SK-N-SH treated with all-trans-retinoic acid at 6 μM for 48 hours (cell line): ENCODE measurements around the gene PHETA1.
"Not testable (repeated sequence)": the region's sequence is repeated elsewhere in the genome, so short reads cannot be mapped to it uniquely, and the experiment has no call there.

Source experiments
- ATAC-seq: fragments of 200-7000 bp; cut with Tn5 transposase; 3 replicates; pipeline ENCODE4 v1.9.1; 2020; ENCODE audit warnings: mild to moderate bottlenecking, moderate library complexity
- ARNTL ChIP-seq: fragments of 450-650 bp; formaldehyde crosslinking; IDR thresholded peaks from 2 replicates; pipeline ENCODE4 v1.5.0; 2020; ENCODE audit warnings: low read depth, mild to moderate bottlenecking, moderate library complexity, borderline replicate concordance
- BACH2 ChIP-seq: fragments of 250-450 bp; sonication (Bioruptor Pico); IDR thresholded peaks from 2 replicates; pipeline ENCODE4 v1.9.0; 2021; ENCODE audit warnings: mild to moderate bottlenecking, borderline replicate concordance
- CSDC2 ChIP-seq: fragments of 250-450 bp; sonication (Bioruptor Pico); IDR thresholded peaks from 2 replicates; pipeline ENCODE4 v1.5.0; 2020; ENCODE audit warnings: mild to moderate bottlenecking, moderate library complexity
- ESRRG ChIP-seq: fragments of 250-450 bp; sonication (Bioruptor Pico); IDR thresholded peaks from 2 replicates; pipeline ENCODE4 v1.6.1; 2021; ENCODE audit warnings: mild to moderate bottlenecking
- PPARA ChIP-seq: fragments of 250-450 bp; sonication (Bioruptor Pico); IDR thresholded peaks from 2 replicates; pipeline ENCODE4 v1.5.0; 2020; ENCODE audit warnings: mild to moderate bottlenecking, borderline replicate concordance
- RARB ChIP-seq: fragments of 250-450 bp; sonication (Bioruptor Pico); IDR thresholded peaks from 2 replicates; pipeline ENCODE4 v1.8.0; 2021; ENCODE audit warnings: mild to moderate bottlenecking, moderate library complexity
- SNAI2 ChIP-seq: fragments of 250-450 bp; sonication (Bioruptor Pico); IDR thresholded peaks from 2 replicates; pipeline ENCODE4 v1.5.0; 2020; ENCODE audit warnings: mild to moderate bottlenecking, moderate library complexity
- TCF4 ChIP-seq: fragments of 250-450 bp; sonication (Bioruptor Pico); IDR thresholded peaks from 2 replicates; pipeline ENCODE4 v1.8.0; 2021; ENCODE audit warnings: mild to moderate bottlenecking, moderate library complexity, borderline replicate concordance
- TOX ChIP-seq: fragments of 250-450 bp; sonication (Bioruptor Pico); IDR thresholded peaks from 2 replicates; pipeline ENCODE4 v1.8.0; 2021; ENCODE audit warnings: mild to moderate bottlenecking, moderate library complexity, borderline replicate concordance
- ZC3H10 ChIP-seq: fragments of 250-450 bp; sonication (Bioruptor Pico); IDR thresholded peaks from 2 replicates; pipeline ENCODE4 v1.5.1; 2021; ENCODE audit warnings: mild to moderate bottlenecking, moderate library complexity
- ZFP3 ChIP-seq: fragments of 250-450 bp; sonication (Bioruptor Pico); IDR thresholded peaks from 2 replicates; pipeline ENCODE4 v1.5.0; 2020; ENCODE audit warnings: mild to moderate bottlenecking, moderate library complexity
- ZFP30 ChIP-seq: fragments of 450-650 bp; formaldehyde crosslinking; IDR thresholded peaks from 2 replicates; pipeline ENCODE4 v1.5.0; 2022; ENCODE audit warnings: mild to moderate bottlenecking, moderate library complexity
- ZNF565 ChIP-seq: fragments of 450-650 bp; formaldehyde crosslinking; conservative IDR thresholded peaks from 2 replicates; pipeline ENCODE4 v1.5.0; 2020; ENCODE audit warnings: low read depth, mild to moderate bottlenecking, moderate library complexity
- ZNF70 ChIP-seq: fragments of 450-650 bp; formaldehyde crosslinking; IDR thresholded peaks from 2 replicates; pipeline ENCODE4 v1.5.0; 2020; ENCODE audit warnings: mild to moderate bottlenecking, moderate library complexity
- ZNF8 ChIP-seq: fragments of 450-650 bp; formaldehyde crosslinking; IDR thresholded peaks from 2 replicates; pipeline ENCODE4 v1.5.0; 2020; ENCODE audit warnings: mild to moderate bottlenecking, moderate library complexity
- TF ChIP-seq, protein P1 (sequence below): fragments of 250-450 bp; sonication (Bioruptor Pico); IDR thresholded peaks from 2 replicates; pipeline ENCODE4 v1.5.1; 2021; ENCODE audit warnings: mild to moderate bottlenecking, moderate library complexity
- TF ChIP-seq, protein P2 (sequence below): fragments of 250-450 bp; sonication (Bioruptor Pico); IDR thresholded peaks from 2 replicates; pipeline ENCODE4 v1.5.1; 2020; ENCODE audit warnings: low read depth, mild to moderate bottlenecking, moderate library complexity
- TF ChIP-seq, protein P3 (sequence below): fragments of 250-450 bp; sonication (Bioruptor Pico); IDR thresholded peaks from 2 replicates; pipeline ENCODE4 v1.5.0; 2020; ENCODE audit warnings: mild to moderate bottlenecking, moderate library complexity
- TF ChIP-seq, protein P4 (sequence below): fragments of 250-450 bp; sonication (Bioruptor Pico); IDR thresholded peaks from 2 replicates; pipeline ENCODE4 v1.8.0; 2021; ENCODE audit warnings: low read depth, mild to moderate bottlenecking, moderate library complexity, borderline replicate concordance

The PHETA1 gene

DNA sequence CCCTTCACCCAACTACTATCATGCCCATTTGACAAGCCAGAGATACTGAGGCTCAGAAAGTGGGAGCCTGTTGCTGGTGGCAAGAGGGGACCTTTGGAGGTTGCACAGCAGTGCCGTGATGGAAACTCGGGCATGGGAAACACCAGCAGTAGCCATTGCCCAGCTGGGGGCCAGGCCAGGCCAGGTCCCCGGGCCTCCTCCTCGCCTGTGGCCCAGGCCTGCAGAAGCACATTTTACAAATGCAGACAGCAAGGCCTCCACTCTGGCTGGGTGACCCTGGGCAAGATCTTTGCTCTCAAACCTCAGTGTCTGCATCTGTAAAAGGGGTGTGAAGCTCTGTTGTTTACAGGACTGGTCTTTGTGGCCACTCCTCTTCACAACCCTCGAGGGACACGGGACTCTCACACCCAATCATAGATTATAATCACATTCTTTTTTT, 32.3 kb upstream of the PHETA1 start:
- TF ChIP-seq, protein P1, sequence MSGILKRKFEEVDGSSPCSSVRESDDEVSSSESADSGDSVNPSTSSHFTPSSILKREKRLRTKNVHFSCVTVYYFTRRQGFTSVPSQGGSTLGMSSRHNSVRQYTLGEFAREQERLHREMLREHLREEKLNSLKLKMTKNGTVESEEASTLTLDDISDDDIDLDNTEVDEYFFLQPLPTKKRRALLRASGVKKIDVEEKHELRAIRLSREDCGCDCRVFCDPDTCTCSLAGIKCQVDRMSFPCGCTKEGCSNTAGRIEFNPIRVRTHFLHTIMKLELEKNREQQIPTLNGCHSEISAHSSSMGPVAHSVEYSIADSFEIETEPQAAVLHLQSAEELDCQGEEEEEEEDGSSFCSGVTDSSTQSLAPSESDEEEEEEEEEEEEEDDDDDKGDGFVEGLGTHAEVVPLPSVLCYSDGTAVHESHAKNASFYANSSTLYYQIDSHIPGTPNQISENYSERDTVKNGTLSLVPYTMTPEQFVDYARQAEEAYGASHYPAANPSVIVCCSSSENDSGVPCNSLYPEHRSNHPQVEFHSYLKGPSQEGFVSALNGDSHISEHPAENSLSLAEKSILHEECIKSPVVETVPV (CRISPR knock-in tag): no peak
- no peak for TF ChIP-seq TOX (CRISPR knock-in tag)
- TF ChIP-seq ZFP3 (CRISPR knock-in tag): no peak
- TF ChIP-seq, protein P2, sequence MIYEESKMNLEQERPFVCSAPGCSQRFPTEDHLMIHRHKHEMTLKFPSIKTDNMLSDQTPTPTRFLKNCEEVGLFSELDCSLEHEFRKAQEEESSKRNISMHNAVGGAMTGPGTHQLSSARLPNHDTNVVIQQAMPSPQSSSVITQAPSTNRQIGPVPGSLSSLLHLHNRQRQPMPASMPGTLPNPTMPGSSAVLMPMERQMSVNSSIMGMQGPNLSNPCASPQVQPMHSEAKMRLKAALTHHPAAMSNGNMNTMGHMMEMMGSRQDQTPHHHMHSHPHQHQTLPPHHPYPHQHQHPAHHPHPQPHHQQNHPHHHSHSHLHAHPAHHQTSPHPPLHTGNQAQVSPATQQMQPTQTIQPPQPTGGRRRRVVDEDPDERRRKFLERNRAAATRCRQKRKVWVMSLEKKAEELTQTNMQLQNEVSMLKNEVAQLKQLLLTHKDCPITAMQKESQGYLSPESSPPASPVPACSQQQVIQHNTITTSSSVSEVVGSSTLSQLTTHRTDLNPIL (CRISPR knock-in tag): no peak
- TF ChIP-seq PPARA (CRISPR knock-in tag): no peak
- no peak for TF ChIP-seq TCF4 (CRISPR knock-in tag)
- TF ChIP-seq CSDC2 (CRISPR knock-in tag): no peak
- TF ChIP-seq, protein P3, sequence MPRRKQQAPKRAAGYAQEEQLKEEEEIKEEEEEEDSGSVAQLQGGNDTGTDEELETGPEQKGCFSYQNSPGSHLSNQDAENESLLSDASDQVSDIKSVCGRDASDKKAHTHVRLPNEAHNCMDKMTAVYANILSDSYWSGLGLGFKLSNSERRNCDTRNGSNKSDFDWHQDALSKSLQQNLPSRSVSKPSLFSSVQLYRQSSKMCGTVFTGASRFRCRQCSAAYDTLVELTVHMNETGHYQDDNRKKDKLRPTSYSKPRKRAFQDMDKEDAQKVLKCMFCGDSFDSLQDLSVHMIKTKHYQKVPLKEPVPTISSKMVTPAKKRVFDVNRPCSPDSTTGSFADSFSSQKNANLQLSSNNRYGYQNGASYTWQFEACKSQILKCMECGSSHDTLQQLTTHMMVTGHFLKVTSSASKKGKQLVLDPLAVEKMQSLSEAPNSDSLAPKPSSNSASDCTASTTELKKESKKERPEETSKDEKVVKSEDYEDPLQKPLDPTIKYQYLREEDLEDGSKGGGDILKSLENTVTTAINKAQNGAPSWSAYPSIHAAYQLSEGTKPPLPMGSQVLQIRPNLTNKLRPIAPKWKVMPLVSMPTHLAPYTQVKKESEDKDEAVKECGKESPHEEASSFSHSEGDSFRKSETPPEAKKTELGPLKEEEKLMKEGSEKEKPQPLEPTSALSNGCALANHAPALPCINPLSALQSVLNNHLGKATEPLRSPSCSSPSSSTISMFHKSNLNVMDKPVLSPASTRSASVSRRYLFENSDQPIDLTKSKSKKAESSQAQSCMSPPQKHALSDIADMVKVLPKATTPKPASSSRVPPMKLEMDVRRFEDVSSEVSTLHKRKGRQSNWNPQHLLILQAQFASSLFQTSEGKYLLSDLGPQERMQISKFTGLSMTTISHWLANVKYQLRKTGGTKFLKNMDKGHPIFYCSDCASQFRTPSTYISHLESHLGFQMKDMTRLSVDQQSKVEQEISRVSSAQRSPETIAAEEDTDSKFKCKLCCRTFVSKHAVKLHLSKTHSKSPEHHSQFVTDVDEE (CRISPR knock-in tag): no peak
- TF ChIP-seq ZC3H10 (CRISPR knock-in tag): no peak
- no peak for TF ChIP-seq BACH2
- no peak for TF ChIP-seq ESRRG (CRISPR knock-in tag)
- TF ChIP-seq, protein P4, sequence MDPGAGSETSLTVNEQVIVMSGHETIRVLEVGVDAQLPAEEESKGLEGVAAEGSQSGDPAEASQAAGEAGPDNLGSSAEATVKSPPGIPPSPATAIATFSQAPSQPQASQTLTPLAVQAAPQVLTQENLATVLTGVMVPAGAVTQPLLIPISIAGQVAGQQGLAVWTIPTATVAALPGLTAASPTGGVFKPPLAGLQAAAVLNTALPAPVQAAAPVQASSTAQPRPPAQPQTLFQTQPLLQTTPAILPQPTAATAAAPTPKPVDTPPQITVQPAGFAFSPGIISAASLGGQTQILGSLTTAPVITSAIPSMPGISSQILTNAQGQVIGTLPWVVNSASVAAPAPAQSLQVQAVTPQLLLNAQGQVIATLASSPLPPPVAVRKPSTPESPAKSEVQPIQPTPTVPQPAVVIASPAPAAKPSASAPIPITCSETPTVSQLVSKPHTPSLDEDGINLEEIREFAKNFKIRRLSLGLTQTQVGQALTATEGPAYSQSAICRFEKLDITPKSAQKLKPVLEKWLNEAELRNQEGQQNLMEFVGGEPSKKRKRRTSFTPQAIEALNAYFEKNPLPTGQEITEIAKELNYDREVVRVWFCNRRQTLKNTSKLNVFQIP: no peak
- no peak for TF ChIP-seq ZNF8 (CRISPR knock-in tag)
- TF ChIP-seq RARB (CRISPR knock-in tag): no peak
- TF ChIP-seq ZNF70 (CRISPR knock-in tag): no peak
- no peak for TF ChIP-seq ARNTL (CRISPR knock-in tag)
- TF ChIP-seq, all 23 proteins: peak for 0
- ATAC-seq: no peak

DNA sequence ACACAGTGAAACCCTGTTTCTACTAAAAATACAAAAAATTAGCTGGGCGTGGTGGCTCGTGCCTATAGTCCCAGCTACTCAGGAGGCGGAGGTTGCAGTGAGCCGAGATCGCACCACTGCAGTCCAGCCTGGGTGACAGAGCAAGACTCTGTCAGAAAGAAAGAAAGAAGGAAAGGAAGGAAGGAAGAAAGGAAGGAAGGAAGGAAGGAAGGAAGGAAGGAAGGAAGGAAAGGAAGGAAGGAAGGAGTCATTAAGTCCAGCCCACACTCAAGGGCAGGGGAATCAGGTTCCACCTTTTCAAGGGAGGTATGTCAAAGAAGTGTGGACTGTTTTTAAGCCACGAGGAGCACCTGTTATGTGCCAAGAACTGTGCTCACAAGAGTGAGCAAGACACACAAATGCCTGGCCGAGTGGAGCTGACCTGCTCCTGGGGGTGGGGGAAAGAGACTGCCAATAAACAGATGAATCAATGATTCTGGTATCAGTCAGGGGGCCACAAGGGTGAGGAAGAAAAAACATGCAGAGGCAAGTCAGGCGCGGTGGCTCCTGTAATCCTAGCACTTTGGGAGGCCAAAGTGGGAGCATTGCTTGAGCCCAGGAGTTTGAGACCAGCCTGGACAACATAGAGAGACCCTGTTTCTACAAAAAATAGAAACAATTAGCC, 31.0 kb upstream of the PHETA1 start:
- ATAC-seq: not testable (repeated sequence)

DNA sequence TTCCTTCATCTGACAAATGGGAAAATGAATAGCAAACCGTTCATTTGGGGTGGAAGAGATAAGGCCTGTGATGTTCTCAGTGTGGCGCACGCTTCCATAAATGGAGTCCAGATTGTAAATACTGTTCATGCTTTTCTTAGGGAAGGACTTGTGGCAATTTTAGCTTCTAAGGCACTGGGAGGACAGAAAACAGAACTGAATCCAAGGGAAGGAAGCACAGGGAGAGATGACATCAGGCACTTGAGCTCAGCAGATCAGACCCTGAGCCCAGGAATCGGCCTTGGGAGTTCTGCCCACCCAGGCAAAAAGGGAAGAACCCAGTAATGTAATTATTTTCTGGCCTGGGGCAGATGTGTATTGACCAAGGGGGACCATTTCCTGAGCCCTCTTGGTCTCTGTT, 29.6 kb upstream of the PHETA1 start:
- no peak for ATAC-seq
- TF ChIP-seq ZNF8 (CRISPR knock-in tag) (no peak), RARB (CRISPR knock-in tag) (no peak), CSDC2 (CRISPR knock-in tag) (no peak), SNAI2 (CRISPR knock-in tag) (no peak), ZFP30 (CRISPR knock-in tag) (no peak), ZNF565 (CRISPR knock-in tag) (no peak), PPARA (CRISPR knock-in tag) (no peak), ZNF70 (CRISPR knock-in tag) (no peak), TOX (CRISPR knock-in tag) (no peak), ARNTL (CRISPR knock-in tag) (no peak)
- TF ChIP-seq, protein P4: no peak
- TF ChIP-seq, protein P3 (CRISPR knock-in tag): no peak
